Sigmoid colon (tissue), 7 donors: Measurements from ENCODE around the gene PRPS2. TPM values are rescaled to one million over a fixed set of nuclear protein-coding genes. Genes with fewer than 3 reads are reported as not detected.

ENCODE experiments used
- DNase-seq: peaks from one replicate; pipeline ENCODE4 v3.0.0-alpha.2; 2019
- H3K27ac ChIP-seq, 4 donors: fragments of 200-600 bp; sonication (generic); one replicate each; pipeline ENCODE4 v1.5.1; 2016 to 2019; ENCODE audit warnings: mild to moderate bottlenecking in 1 of 4
- H3K27me3 ChIP-seq, 3 donors: fragments of 200-600 bp; sonication (generic); one replicate each; pipeline ENCODE4 v1.5.1; 2019; ENCODE audit warnings: mild to moderate bottlenecking in 1 of 3
- H3K36me3 ChIP-seq, 4 donors: fragments of 200-600 bp; sonication (generic); one replicate each; pipeline ENCODE4 v1.5.1; 2016 to 2019
- H3K4me1 ChIP-seq, 4 donors: fragments of 200-600 bp; sonication (generic); one replicate each; pipeline ENCODE4 v1.5.1; 2017 to 2019
- H3K4me3 ChIP-seq, 4 donors: fragments of 200-600 bp; sonication (generic); one replicate each; pipeline ENCODE4 v1.5.1; 2017 to 2019; ENCODE audit warnings: mild to moderate bottlenecking in 2 of 4, moderate library complexity in 1 of 4
- H3K9me3 ChIP-seq, 4 donors: fragments of 200-600 bp in 3 of 4; sonication (generic) in 3 of 4; one replicate each; pipeline versions ENCODE4 v1.5.1 to v1.6.1; 2013 to 2019
- CTCF ChIP-seq, 4 experiments: fragments of 450-650 bp in 3 of 4; fragments of 200-600 bp in 1 of 4; IDR thresholded peaks; one replicate each; pipeline ENCODE4 v1.5.1; 2016 to 2019; ENCODE audit warnings: antibody characterized with exemption in 4 of 4, mild to moderate bottlenecking in 3 of 4, moderate library complexity in 2 of 4
- EP300 ChIP-seq, 4 donors: sonication (generic); formaldehyde crosslinking; IDR thresholded peaks; one replicate each; pipeline ENCODE4 v1.6.1; 2017; ENCODE audit warnings: antibody characterized with exemption in 4 of 4
- POLR2A ChIP-seq, 2 donors: fragments of 450-650 bp; IDR thresholded peaks; one replicate each; pipeline ENCODE4 v1.6.1; 2016; ENCODE audit warnings: antibody characterized with exemption in 2 of 2, mild to moderate bottlenecking in 2 of 2, moderate library complexity in 2 of 2
- POLR2AphosphoS5 ChIP-seq, 4 donors: sonication (generic); formaldehyde crosslinking; IDR thresholded peaks; one replicate each; pipeline ENCODE4 v1.6.1; 2017; ENCODE audit warnings: antibody characterized with exemption in 4 of 4
- WGBS, 2 donors: extraction: QIAGEN DNeasy Blood & Tissue Kit; methylation state at CpG; one replicate each; pipeline ENCODE4 v1.1.7; 2013; 5-methylcytosine and 5-hydroxymethylcytosine counted together
- intact Hi-C: fragments of 100-400 bp; cut with DNase I; formaldehyde crosslinking; loops from one replicate; pipeline ENCODE4 v1.15.1; 2023
- polyA plus RNA-seq, 3 donors: library from polyadenylated mRNA; stranded (reverse); fragments of 200-250 nt; gene quantifications; one replicate each; pipeline ENCODE4 v1.2.3, GENCODE V29; 2013
- total RNA-seq, 4 donors: library from RNA; depleted of rRNA; stranded (reverse); fragments of >200 nt; gene quantifications; one replicate each; pipeline ENCODE4 v1.1.0, GENCODE V29; 2016
- donor health status: healthy with polysubstance abuse.
- donor health status: Bipolar disorder and iron deficiency.
- donor health status: healthy.

Gene PRPS2
- total and polyA plus RNA-seq, 7 donors, result 21.6 to 99.9 (median 53.7) TPM

GRCh38 chrX:12866451-12867377, 75.5 kb downstream of the PRPS2 start, which contains the start of gene TLR7:
Gene TLR7, plus strand, starts transcription at chrX:12867072. Its CDS starts 507 bp downstream, at chrX:12867579.
- no peak within 1 kb of the TSS for H3K27ac ChIP-seq
- intact Hi-C loops, result no loop called here
- no peak within 1 kb of the TSS for H3K4me3 ChIP-seq
- H3K4me1 ChIP-seq, result peaks cover 0 to 6% (median 2%) of the 10 kb centered on the region in 4 donors
- H3K27me3 ChIP-seq, result no peaks in the 10 kb centered on the region
- no peaks in the 10 kb centered on the region for H3K36me3 ChIP-seq
- DNase-seq, result no peak
- WGBS, 2 donors, result 59 to 74% methylated on average over 7 of the region's 7 CpGs
- TF ChIP-seq CTCF (IDR thresholded peaks at IDR 0.05) (no peak), POLR2AphosphoS5 (IDR thresholded peaks at IDR 0.05) (no peak), EP300 (IDR thresholded peaks at IDR 0.05) (no peak), POLR2A (IDR thresholded peaks at IDR 0.05) (no peak)
- H3K9me3 ChIP-seq, result no peaks in the 10 kb centered on the region

DNA sequence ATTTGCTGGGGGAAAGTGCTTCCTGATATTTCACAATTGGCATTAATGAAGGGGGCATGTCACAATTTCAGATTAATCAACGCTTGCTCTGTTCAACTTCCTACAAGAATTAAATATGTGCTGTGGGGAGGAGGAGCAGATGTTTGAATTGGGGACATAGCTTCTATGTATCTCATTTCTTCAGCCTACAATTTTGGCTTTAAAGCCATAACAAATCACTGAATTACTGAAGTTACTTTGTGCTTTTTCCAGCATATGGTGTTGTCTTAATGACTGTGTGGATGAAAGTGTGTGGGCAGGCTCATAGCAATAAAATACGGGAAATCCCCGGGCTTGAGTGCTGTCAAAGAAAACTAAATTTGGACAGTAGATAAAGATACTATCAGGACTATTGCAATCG, 76.5 kb downstream of the PRPS2 start:
- no peak overlapping the region for H3K4me3 ChIP-seq
- intact Hi-C loops, result no loop called here
- no peaks in the 10 kb centered on the region for H3K9me3 ChIP-seq
- WGBS, 2 donors, result 29 to 37% methylated on average over 4 of the region's 4 CpGs
- no peak overlapping the region for H3K27ac ChIP-seq
- no peak for DNase-seq
- H3K27me3 ChIP-seq, result no peaks in the 10 kb centered on the region
- TF ChIP-seq EP300 (IDR thresholded peaks at IDR 0.05), result no peak
- no peak for TF ChIP-seq POLR2AphosphoS5 (IDR thresholded peaks at IDR 0.05)
- TF ChIP-seq CTCF (IDR thresholded peaks at IDR 0.05), result no peak
- TF ChIP-seq POLR2A (IDR thresholded peaks at IDR 0.05), result no peak
- H3K4me1 ChIP-seq, result peaks cover 0 to 13% (median 5%) of the 10 kb centered on the region in 4 donors
- no peaks in the 10 kb centered on the region for H3K36me3 ChIP-seq

DNA sequence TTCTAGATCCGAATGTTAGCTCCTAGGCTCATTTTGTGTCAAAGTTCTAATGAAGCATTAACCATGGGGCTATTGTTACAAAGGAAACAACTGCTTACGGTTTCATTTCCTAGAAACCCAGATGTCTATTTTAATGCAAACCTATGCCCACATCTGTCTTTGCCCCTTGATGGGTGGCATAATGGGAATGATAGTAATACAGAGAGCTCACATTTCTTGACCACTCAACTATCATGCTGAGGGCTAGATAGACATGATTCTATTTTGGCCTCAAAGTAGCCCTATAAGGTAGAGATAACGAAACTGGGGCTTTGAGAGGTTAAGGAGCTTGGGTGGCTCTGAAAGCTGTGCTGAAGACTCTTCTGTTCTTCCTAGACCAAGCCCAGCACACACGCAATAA, 77.5 kb downstream of the PRPS2 start:
- H3K27me3 ChIP-seq, result no peaks in the 10 kb centered on the region
- H3K9me3 ChIP-seq, result no peaks in the 10 kb centered on the region

GRCh38 chrX:12871257-12871656, 80.0 kb downstream of the PRPS2 start:
- TF ChIP-seq POLR2A (IDR thresholded peaks at IDR 0.05) (no peak), EP300 (IDR thresholded peaks at IDR 0.05) (no peak), CTCF (IDR thresholded peaks at IDR 0.05) (no peak), POLR2AphosphoS5 (IDR thresholded peaks at IDR 0.05) (no peak)
- DNase-seq, result no peak
- intact Hi-C loops, result no loop called here
- WGBS, 2 donors, result 69 to 82% methylated on average over 6 of the region's 6 CpGs
- Histone ChIP-seq H3K27ac (no peak overlapping the region), H3K4me1 (peaks cover 0 to 13% (median 5%) of the 10 kb centered on the region in 4 donors), H3K9me3 (no peaks in the 10 kb centered on the region), H3K36me3 (no peaks in the 10 kb centered on the region), H3K4me3 (no peak overlapping the region), H3K27me3 (no peaks in the 10 kb centered on the region)

More for the DNA sequence above, 77.5 kb downstream of the PRPS2 start:
- no peak overlapping the region for H3K4me3 ChIP-seq
- no peak overlapping the region for H3K27ac ChIP-seq
- TF ChIP-seq EP300 (IDR thresholded peaks at IDR 0.05), result no peak
- no peak for TF ChIP-seq CTCF (IDR thresholded peaks at IDR 0.05)
- no peak for TF ChIP-seq POLR2AphosphoS5 (IDR thresholded peaks at IDR 0.05)
- TF ChIP-seq POLR2A (IDR thresholded peaks at IDR 0.05), result no peak
- no peaks in the 10 kb centered on the region for H3K36me3 ChIP-seq
- 79 to 93% methylated on average over 4 of the region's 4 CpGs for WGBS, 2 donors
- peaks cover 0 to 13% (median 5%) of the 10 kb centered on the region in 4 donors for H3K4me1 ChIP-seq
- DNase-seq, result no peak
- intact Hi-C loops, result no loop called here
